ENCODE results near the gene CCL16.

GRCh38 chr17:36019423-36019822, 38.1 kb upstream of the CCL16 start:
- no peak for TF ChIP-seq CTCF (IDR thresholded peaks at IDR 0.05)
- TF ChIP-seq REST (IDR thresholded peaks at IDR 0.05), result no peak
- no peak for TF ChIP-seq BHLHE40 (IDR thresholded peaks at IDR 0.05; ENCODE audit: low read depth, low read length)
- no peak for TF ChIP-seq ATOH8 (CRISPR knock-in tag; IDR thresholded peaks at IDR 0.05; ENCODE audit: low read depth)
- TF ChIP-seq EP300 (IDR thresholded peaks at IDR 0.05), result no peak
- TF ChIP-seq RAD21 (conservative IDR thresholded peaks at IDR 0.05 in 1 of 2, IDR thresholded peaks at IDR 0.05 in 1 of 2), result no peak

All from A549 (cell line).